ENCODE results near the gene NAB1.
"Not testable (repeated sequence)": the region's sequence is repeated elsewhere in the genome, so short reads cannot be mapped to it uniquely, and the experiment has no call there.

NAB1 gene

DNA sequence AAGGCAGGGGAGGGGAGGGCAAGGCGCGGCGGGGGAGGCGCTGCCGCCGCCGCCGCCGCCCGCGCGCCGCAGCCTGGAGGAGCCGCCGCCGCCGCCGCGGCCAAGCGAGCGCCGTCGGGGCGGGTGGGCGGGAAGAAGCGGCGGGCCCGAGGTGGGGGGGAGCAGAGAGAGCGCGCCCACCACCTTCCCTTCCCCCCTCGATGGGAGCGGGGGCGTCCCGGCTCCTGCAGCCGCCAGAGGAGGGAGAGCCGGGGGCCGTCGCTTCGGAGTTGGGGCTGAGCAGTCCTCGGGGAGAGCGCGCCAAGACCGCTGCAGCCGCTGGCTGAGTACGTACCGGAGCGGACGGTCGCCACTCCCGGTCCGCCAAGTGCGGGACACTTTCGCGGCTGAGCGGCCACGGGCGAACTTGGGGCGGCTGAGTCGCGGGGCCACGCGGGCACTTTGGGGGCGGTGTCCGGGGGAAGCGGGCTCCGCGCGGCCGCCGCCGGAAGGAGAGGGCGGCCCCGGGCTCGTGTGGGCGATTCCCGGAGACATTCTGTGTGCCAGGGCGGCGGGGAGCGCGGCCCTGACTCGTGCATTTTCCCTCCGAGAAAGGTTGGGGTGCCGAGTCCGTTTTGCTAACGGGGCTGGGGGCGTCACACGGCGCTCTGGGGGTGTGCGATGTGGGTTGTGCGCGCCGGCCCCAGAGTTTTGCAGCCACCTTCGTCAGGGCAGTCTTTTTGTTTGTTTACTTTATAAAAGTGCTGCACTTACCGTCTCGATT is at the start of gene NAB1:
TSS of gene NAB1 (plus strand) at position 49 of the 763 bp plus-strand sequence. CDS start 10,094 bp downstream, outside the sequence.
- DNase-seq (ENCODE audit: low spot score), result peak; percentile 43

DNA sequence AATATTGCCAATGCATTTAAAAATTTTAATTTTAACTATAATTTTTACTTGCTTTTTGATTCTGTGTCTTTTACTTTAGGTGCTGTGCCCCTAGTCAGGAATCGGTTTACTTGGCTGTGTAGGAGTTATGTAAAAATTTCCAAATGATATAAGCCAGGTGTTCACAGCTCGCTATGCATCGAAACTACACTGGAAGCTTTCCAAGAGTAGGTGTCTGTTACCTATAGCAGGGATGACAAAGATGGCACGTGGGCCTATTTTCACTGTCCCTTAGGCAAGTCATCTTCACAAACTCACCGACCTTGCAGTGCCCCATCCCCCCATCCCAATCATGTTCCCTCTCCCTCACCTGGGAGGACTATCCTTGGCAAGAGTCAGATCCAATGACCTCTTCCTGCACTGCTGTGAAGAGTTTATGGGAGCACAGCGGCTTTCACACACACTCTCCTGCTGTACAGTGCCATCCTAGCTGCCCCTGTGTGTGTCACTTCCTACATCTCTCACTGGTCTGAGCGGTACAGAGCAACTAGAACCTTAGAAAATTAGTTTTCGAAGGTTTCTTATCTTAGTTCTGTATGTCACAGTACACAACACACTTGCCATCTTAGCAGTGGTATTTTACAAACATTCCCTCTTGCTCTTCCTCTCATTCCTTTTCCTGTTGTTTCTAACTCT is 49.2 kb upstream of the NAB1 start:
- DNase-seq (ENCODE audit: low spot score), result no peak

DNA sequence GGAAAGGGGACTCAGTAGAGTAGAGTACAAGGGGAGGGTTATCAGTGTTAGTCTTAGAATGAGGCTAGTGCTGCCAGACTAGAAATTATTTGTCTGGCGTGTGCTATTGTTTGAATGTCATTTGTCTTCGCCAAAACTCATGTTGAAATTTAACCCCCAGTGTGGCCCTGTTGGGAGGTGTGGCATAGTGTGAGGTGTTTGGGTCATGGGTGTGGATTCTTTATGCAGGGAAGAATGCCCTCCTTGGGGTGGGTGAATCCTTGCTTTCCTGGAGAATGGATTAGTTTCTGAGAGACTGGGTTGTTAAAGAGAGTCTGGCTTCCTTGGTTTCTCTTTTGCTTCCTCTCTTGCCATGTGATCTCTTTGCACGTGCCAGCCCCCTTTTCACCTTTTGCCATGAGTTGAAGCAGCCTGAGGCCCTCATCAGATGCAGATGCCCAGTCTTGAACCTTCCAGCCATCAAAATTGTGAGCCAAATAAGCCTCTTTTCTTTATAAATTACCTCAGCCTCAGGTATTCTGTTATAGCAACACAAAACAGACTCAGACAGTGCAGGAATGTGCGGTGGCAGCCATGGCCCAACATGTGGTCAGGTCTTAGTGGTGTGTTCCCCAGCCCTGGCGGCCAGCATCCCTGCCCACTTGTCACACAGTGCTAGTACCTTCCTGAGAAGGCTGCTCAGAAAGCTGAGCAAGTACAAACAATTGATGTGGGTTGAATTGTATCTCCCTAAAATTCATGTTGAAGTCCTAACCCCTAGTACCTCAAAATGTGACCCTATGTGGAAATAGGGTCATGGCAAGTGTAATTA is 48.4 kb upstream of the NAB1 start:
- no peak for DNase-seq (ENCODE audit: low spot score)

DNA sequence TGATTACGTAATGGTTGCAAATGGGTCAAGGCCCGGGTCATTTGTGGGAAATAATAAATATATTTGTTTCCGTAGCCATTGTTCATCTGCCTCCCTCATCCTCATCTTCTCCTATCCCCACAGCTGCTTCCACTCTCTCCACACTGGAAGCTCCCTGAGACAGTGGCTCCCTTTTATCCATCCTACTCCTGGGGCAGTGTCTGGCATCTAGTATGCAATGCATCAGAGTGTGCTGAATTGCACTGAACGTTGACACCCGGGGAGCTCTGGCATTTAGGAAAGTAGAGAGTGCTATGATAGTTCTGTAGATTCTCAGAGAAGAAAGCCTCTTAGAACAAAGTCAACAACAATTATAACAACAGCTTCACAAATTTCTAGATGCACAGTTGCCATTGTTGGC is 45.5 kb upstream of the NAB1 start:
- no peak for DNase-seq (ENCODE audit: low spot score)

GRCh38 chr2:190607014-190607597 is 41.8 kb upstream of the NAB1 start:
- no peak for DNase-seq (ENCODE audit: low spot score)

- no peak for DNase-seq (ENCODE audit: low spot score)
These were observed 41.1 kb upstream of the NAB1 start for GRCh38 chr2:190607657-190608357.

GRCh38 chr2:190608863-190609262 is 40.0 kb upstream of the NAB1 start:
- not testable (repeated sequence) for DNase-seq (ENCODE audit: low spot score)

DNA sequence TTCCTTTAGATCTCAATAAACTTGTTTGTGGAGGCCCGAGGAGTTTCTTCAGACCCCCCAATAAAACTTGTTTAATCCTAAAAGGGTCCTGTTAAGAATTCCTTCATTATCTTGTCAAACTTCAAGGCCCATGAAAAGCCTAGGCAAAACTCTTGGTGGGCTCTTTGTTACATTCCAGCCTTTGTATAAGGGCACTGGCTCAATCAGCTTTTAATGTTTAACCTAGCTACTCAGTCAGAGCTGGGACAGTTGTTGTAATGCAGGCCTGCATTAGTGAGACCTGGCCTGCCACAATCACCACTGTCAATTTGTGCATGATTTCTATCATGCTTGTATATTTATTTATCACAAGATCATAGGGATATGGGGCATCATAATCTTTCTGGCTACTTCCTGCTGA is 39.5 kb upstream of the NAB1 start:
- DNase-seq (ENCODE audit: low spot score), result not testable (repeated sequence)

- not testable (repeated sequence) for DNase-seq (ENCODE audit: low spot score)
These were observed 38.4 kb upstream of the NAB1 start for GRCh38 chr2:190610528-190610927.

DNA sequence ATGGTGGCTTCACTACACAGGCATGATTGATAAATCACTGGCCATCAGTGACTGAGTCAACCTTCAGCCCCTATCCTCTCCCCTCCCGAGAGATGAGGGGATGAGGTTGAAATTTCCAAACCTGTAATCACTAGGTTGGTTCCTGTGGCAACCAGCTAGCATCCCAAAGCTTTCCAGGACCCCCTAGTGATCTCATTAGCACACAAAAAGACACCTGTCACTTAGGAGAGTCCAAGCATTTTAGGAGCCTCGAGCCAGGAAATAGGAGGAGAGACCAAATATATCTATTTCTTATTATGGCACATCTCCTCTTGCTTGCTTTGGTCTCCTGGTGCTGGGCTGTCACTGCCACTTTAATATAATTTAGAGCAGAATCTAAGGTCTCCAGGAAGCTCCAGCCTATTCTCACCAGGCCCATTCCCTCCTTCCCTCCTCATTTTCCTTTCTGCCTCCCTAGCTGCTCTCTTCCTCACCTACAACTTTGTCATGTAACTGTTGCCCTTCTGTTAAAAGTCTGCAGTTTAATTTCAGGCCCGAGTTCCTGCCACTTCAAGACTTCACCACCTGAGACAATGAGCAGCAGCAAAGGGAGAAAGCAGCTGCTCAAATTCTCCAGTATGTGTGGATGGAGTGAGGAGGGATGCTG is 33.2 kb upstream of the NAB1 start:
- DNase-seq (ENCODE audit: low spot score), result no peak

- DNase-seq (ENCODE audit: low spot score), result no peak
These were observed 30.9 kb upstream of the NAB1 start for GRCh38 chr2:190618030-190618429.

DNA sequence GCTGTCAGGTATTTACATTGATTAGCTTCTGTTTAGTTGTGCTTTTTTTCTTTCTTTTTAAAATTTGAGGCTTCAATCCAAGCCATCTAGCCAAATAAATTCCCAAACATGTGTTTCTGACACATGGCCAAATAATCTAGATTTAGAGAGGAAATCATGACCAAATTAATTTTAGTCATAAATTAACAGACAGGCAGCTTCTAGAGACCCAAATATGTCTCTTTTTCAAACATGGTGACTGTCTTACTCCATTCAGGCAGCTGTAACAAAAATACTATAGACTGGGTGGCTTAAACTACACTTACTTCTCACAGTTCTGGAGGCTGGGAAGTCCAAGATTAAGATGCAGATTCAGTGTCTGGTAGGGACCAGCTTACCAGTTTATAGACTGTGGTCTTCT is 23.2 kb upstream of the NAB1 start:
- DNase-seq (ENCODE audit: low spot score), result no peak

DNA sequence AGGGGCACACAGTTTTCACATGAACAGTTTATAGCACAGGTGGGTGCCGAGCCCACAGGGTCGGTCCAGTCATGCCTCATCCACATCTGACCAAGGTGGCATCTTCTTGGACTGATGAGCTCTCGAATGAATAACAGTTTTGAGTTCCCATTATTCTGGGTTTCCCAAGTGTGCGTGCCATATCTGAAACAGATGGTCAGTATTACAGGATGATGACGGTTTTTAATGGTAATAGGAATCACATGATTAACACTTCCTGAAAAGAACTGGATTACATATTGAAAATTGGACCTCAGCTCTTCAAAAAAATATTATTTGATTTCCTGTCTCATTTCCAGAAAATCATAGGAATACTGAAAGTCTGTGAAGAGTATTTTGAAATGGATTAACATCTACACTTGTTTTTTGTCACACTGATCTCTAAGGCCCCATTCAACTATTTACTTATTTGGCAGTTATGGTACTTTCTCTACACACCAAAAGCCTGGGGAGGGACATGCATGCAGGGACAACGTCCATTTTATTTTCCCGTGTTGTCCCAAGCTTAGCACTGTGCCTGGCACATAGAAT is 22.2 kb upstream of the NAB1 start:
- DNase-seq (ENCODE audit: low spot score), result no peak

- DNase-seq (ENCODE audit: low spot score), result no peak
These were observed 21.2 kb upstream of the NAB1 start for GRCh38 chr2:190627448-190628412.

DNA sequence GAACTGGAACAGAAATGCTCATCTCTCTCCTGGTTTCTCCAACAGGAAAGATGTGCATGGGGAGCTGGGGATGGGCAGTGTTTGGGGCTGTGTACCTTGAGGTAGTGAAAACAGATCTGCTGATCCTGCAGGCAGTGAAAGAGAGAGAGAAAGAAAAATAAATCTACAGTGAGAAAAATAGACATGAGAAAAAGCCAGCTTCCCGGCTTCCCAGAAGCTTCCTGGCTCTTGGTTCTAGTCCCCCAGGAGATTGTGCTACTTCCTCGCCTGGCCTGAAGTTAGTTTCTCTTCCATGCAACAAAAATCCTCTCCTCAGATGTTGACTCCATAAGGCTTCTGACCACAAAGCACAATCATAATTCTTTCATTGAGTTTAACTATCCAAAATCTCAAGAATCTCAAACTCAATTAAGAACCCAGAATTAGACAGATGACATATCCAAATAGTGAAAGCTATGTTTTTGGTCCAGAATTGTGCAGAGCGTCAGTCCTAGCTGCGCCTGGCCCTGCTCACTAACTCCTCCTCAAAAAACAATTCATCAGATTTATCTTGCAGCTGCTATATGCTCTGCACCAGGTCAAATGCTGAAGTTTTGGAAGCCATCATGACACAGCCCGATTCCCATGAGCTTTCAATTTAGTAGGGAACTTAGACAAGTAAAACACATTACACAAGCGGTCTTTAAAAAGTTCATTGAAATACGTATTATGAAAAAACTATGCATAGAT is 20.1 kb upstream of the NAB1 start:
- DNase-seq (ENCODE audit: low spot score), result no peak

DNA sequence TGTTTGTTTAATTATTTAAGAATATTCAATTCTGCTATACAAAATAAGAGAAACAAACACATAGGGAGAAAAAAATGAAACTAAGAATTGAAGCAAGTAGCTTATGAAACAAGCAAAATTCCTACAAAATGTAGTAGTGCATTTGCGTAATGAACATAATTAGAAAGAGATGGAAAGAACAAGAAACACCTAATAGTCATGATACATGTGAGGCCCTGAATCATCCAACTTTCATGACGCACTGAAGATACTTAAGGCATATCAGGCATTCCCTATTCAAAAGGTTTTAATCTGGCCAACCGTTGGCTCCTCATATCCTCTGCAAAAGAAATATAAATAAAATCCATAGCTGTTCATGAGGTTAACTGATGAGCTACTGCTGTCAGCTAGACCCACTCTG is 14.5 kb upstream of the NAB1 start:
- no peak for DNase-seq (ENCODE audit: low spot score)

DNA sequence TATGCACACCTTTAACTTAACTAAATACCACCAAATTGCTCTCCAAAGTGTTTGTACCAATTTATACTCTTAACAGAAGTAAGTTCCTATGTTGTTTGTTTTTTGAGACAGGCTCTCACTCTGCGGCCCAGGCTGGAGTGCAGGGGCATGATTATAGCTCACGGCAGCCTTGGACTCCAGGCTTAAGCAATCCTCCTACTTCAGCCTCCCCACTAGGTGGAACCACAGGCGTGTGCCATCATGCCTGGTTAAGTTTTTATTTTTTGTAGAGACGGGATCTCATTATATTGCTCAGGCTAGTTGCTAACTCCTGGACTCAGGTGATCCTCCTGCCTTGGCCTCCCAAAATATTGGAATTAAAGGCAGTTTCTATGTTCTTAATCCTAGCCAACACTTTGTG is 13.1 kb upstream of the NAB1 start:
- DNase-seq (ENCODE audit: low spot score), result peak; percentile 23

- no peak for DNase-seq (ENCODE audit: low spot score)
These were observed 12.5 kb upstream of the NAB1 start for GRCh38 chr2:190636361-190636760.

DNA sequence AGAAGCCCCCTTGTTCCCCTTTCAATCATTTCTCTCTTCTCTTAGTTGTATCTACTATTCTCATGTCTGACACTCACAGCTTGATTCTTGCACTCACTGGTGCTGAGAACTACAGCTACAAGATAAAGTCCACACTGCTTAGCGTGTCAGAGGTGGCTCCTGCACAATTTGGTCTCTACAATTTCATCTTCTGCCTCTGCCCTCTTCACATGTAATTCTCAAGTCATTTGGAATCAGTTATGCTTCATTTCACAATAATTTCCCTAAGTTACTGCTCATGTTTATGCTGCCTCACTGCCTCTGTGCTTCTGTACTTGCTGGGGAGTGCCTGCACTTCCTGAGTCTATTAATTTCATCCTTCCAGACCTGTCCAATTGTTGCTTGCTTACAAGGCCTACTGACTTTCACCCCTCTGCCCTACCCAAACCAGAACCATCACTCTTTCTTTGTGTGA is 11.6 kb upstream of the NAB1 start:
- no peak for DNase-seq (ENCODE audit: low spot score)

Data from CD4-positive, alpha-beta T cell treated with Interleukin-15 for 4 hours (primary cell).